Measurements from ENCODE around the gene FAM114A1.

- TF ChIP-seq CTCF (IDR thresholded peaks at IDR 0.05) (no peak), POLR2A (IDR thresholded peaks at IDR 0.05) (no peak)
These were observed 16.6 kb downstream of the FAM114A1 start for GRCh38 chr4:38884254-38884653.

Data from right lobe of liver (tissue), 4 donors.